Sigmoid colon (tissue), 4 donors: ENCODE measurements around the gene MOK.

Experiments used
- POLR2A ChIP-seq, 2 donors: fragments of 450-650 bp; IDR thresholded peaks; one replicate each; pipeline ENCODE4 v1.6.1; 2016; ENCODE audit warnings: antibody characterized with exemption in 2 of 2, mild to moderate bottlenecking in 2 of 2, moderate library complexity in 2 of 2
- POLR2AphosphoS5 ChIP-seq, 4 donors: sonication (generic); formaldehyde crosslinking; IDR thresholded peaks; one replicate each; pipeline ENCODE4 v1.6.1; 2017; ENCODE audit warnings: antibody characterized with exemption in 4 of 4

GRCh38 chr14:102225936-102226335, 79.0 kb downstream of the MOK start:
- TF ChIP-seq POLR2A (IDR thresholded peaks at IDR 0.05) (no peak), POLR2AphosphoS5 (IDR thresholded peaks at IDR 0.05) (no peak)
